Liver (tissue), 3 donors: Measurements from ENCODE around the gene CLCN2.

Experiments
- SP1 ChIP-seq: IDR thresholded peaks from 2 replicates; pipeline ENCODE4 v1.6.1; 2018; ENCODE audit warnings: antibody characterized with exemption, mild to moderate bottlenecking
- TF ChIP-seq, protein P1 (sequence below): fragments of 150-350 bp; IDR thresholded peaks from 2 replicates; pipeline ENCODE4 v1.5.1; 2017; ENCODE audit warnings: improper control_type of control experiment, low read depth, low read length; ENCODE audit not compliant: missing input control
- TF ChIP-seq, protein P2 (sequence below): IDR thresholded peaks from 2 replicates; pipeline ENCODE4 v1.6.1; 2016; ENCODE audit warnings: antibody characterized with exemption
- donor health status: healthy.
- donor health status: healthy.

DNA sequence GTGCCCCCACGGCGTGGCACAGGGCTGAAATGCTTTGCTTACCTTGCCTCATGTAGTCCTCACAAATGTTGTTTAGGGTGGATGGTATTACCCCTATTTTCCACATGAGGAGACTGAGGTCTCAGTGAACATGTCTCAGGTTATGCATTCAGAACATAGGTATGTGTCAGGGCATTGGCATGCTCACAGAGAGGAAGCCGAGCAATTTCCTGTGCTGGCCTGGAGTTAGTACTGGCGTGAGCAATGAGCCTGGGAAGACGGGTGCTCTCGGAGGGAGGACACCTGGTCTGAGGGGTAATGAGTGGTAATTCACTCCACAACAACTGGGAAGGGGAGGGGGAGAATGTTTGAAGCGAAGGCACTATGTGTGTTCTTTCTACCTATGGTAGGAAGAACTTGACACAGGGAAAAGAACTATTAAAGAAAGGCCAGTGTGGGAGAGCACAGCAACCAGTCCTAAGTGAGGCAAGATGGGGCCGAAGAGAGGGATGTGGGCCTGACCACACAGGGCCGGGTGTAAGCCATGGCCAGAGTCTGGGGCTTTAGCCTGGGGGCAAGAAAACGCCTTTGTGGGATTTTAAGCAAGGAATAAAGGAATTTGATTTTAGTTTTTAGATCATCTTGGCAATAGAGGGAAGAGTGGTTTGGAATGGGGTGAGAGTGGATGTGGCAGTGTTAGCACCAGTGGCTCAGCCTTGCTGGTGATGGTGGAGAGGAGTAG lies 28.9 kb downstream of the CLCN2 start:
- TF ChIP-seq SP1, result no peak
- TF ChIP-seq, protein P1, sequence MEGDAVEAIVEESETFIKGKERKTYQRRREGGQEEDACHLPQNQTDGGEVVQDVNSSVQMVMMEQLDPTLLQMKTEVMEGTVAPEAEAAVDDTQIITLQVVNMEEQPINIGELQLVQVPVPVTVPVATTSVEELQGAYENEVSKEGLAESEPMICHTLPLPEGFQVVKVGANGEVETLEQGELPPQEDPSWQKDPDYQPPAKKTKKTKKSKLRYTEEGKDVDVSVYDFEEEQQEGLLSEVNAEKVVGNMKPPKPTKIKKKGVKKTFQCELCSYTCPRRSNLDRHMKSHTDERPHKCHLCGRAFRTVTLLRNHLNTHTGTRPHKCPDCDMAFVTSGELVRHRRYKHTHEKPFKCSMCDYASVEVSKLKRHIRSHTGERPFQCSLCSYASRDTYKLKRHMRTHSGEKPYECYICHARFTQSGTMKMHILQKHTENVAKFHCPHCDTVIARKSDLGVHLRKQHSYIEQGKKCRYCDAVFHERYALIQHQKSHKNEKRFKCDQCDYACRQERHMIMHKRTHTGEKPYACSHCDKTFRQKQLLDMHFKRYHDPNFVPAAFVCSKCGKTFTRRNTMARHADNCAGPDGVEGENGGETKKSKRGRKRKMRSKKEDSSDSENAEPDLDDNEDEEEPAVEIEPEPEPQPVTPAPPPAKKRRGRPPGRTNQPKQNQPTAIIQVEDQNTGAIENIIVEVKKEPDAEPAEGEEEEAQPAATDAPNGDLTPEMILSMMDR, result no peak
- TF ChIP-seq, protein P2, sequence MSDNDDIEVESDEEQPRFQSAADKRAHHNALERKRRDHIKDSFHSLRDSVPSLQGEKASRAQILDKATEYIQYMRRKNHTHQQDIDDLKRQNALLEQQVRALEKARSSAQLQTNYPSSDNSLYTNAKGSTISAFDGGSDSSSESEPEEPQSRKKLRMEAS, result no peak
